Endothelial cell of umbilical vein (primary cell): Measurements from ENCODE around the gene MICAL3. TPM values are rescaled to one million over a fixed set of nuclear protein-coding genes. Genes with fewer than 3 reads are reported as not detected.

ENCODE experiments used
- BruUV-seq: library from RNA; stranded (reverse); fragments of 400-500 nt; replicated peaks from 2 replicates; lab custom pipeline; 2021; lab: Mats Ljungman, UMichigan
- CTCF ChIA-PET: fragments of 300-600, 350-600 bp; sonication (Branson Sonifier 250); formaldehyde crosslinking; loops from one replicate; lab custom pipeline; 2021; ENCODE audit warnings: antibody characterized with exemption, inconsistent platforms; lab: Charles Lee
- POLR2A ChIA-PET: fragments of 300-600, 350-600 bp; sonication (Branson Sonifier 250); formaldehyde crosslinking; loops from one replicate; lab custom pipeline; 2021; ENCODE audit warnings: antibody characterized with exemption, inconsistent platforms; lab: Charles Lee
- DNase-seq: peaks from one replicate; pipeline ENCODE4 v3.0.0-alpha.2; 2011; ENCODE audit warnings: low read depth, low spot score
- FAIRE-seq: peaks from 2 replicates; lab custom pipeline; 2011; peaks lifted over from hg19 to GRCh38; lab: Jason Lieb, UNC
- H2AFZ ChIP-seq: 2 replicates; pipeline ENCODE4 v1.6.0; 2012; ENCODE audit warnings: low read depth, low read length, control low read depth, inconsistent platforms
- H3K27ac ChIP-seq: 2 replicates; pipeline ENCODE4 v1.5.1; 2011; ENCODE audit warnings: low read depth, mild to moderate bottlenecking, control low read depth, low read length, moderate library complexity; ENCODE audit not compliant: insufficient read depth
- H3K27me3 ChIP-seq, 2 experiments: 2 replicates each; pipeline versions ENCODE4 v1.6.0 to v1.6.1; 2011; ENCODE audit warnings: low read length in 2 of 2, mixed read lengths in 1 of 2; ENCODE audit not compliant: control insufficient read depth in 2 of 2, insufficient read depth in 2 of 2
- H3K36me3 ChIP-seq, 2 experiments: 2 replicates in 1 of 2; 3 replicates in 1 of 2; pipeline ENCODE4 v1.5.1; 2011; ENCODE audit warnings: low read length in 2 of 2, mild to moderate bottlenecking in 1 of 2, moderate library complexity in 1 of 2; ENCODE audit not compliant: control insufficient read depth in 2 of 2, insufficient read depth in 2 of 2; ENCODE audit errors: extremely low read depth in 1 of 2
- H3K4me1 ChIP-seq: 3 replicates; pipeline ENCODE4 v1.5.1; 2011; ENCODE audit warnings: mild to moderate bottlenecking, low read length; ENCODE audit not compliant: control insufficient read depth, insufficient read depth; ENCODE audit errors: extremely low read depth
- H3K4me2 ChIP-seq: 2 replicates; pipeline ENCODE4 v1.6.1; 2011; ENCODE audit warnings: low read length, control low read depth, mixed read lengths; ENCODE audit not compliant: insufficient read depth
- H3K4me3 ChIP-seq, 3 experiments: fragments of 200-600 bp in 1 of 3; sonication (generic), shearing (Covaris generic) in 1 of 3; replicated peaks in 1 of 3; 2 replicates each; pipeline ENCODE4 v1.5.1; 2011 to 2016; ENCODE audit warnings: control low read depth in 3 of 3, low read length in 3 of 3, mild to moderate bottlenecking in 2 of 3, inconsistent platforms in 1 of 3, low read depth in 1 of 3, moderate library complexity in 1 of 3; ENCODE audit not compliant: insufficient read depth in 1 of 3
- H3K79me2 ChIP-seq: 2 replicates; pipeline ENCODE4 v1.6.0; 2012; ENCODE audit warnings: low read length, inconsistent platforms; ENCODE audit not compliant: control insufficient read depth, insufficient read depth
- H3K9ac ChIP-seq: replicated peaks from 2 replicates; pipeline ENCODE3; 2011; ENCODE audit warnings: low read length, control low read depth; ENCODE audit not compliant: insufficient read depth; ENCODE audit errors: extremely low read depth
- H3K9me1 ChIP-seq: replicated peaks from 3 replicates; pipeline ENCODE4 v1.6.0; 2011; ENCODE audit warnings: mild to moderate bottlenecking, low read length; ENCODE audit not compliant: control insufficient read depth, insufficient read depth; ENCODE audit errors: extremely low read depth
- H3K9me3 ChIP-seq: replicated peaks from 2 replicates; pipeline ENCODE4 v1.5.1; 2012; ENCODE audit warnings: low read length, inconsistent platforms; ENCODE audit not compliant: control insufficient read depth, insufficient read depth
- H4K20me1 ChIP-seq: replicated peaks from 2 replicates; pipeline ENCODE3; 2011; ENCODE audit warnings: mild to moderate bottlenecking, low read length; ENCODE audit not compliant: control insufficient read depth, insufficient read depth; ENCODE audit errors: extremely low read depth
- EZH2 ChIP-seq: IDR thresholded peaks from 2 replicates; pipeline ENCODE4 v1.6.1; 2012; ENCODE audit warnings: borderline replicate concordance, low read depth, mild to moderate bottlenecking, moderate library complexity, low read length, inconsistent platforms; ENCODE audit not compliant: severe bottlenecking
- FOS ChIP-seq: IDR thresholded peaks from 2 replicates; pipeline ENCODE4 v1.6.1; 2011; ENCODE audit warnings: mild to moderate bottlenecking, low read length, moderate library complexity, borderline replicate concordance; ENCODE audit not compliant: insufficient read depth
- GATA2 ChIP-seq: IDR thresholded peaks from 2 replicates; pipeline ENCODE4 v1.7.0; 2011; ENCODE audit warnings: low read depth, mild to moderate bottlenecking, moderate library complexity, mixed read lengths, low read length; ENCODE audit not compliant: insufficient read length, insufficient read depth
- JUN ChIP-seq: IDR thresholded peaks from 2 replicates; pipeline ENCODE4 v1.6.1; 2011; ENCODE audit warnings: borderline replicate concordance, low read depth; ENCODE audit not compliant: insufficient read length, insufficient read depth
- MYC ChIP-seq: IDR thresholded peaks from one replicate; pipeline ENCODE4 v1.6.1; 2011; ENCODE audit warnings: mild to moderate bottlenecking, low read depth, low read length
- POLR2A ChIP-seq: IDR thresholded peaks from 2 replicates; pipeline ENCODE4 v1.6.1; 2012; ENCODE audit warnings: low read depth, mild to moderate bottlenecking, control low read depth, low read length
- POLR2AphosphoS5 ChIP-seq: IDR thresholded peaks from 2 replicates; pipeline ENCODE4 v1.6.1; 2012; ENCODE audit warnings: low read depth, mild to moderate bottlenecking, control low read depth, low read length, moderate library complexity; ENCODE audit not compliant: insufficient read depth
- dilution Hi-C: fragments of 300-500 bp; cut with MboI; formaldehyde crosslinking; loops from one replicate; pipeline ENCODE4 v1.15.0; 2019; ENCODE audit warnings: low sequenced_read_pairs; ENCODE audit not compliant: extremely low pct_ligation_motif_present
- intact Hi-C: fragments of 100-400 bp; cut with micrococcal nuclease; formaldehyde crosslinking; loops from one replicate; pipeline ENCODE4 v1.10.0; 2022
- polyA plus RNA-seq, 4 experiments: library from polyadenylated mRNA; depleted of rRNA in 3 of 4; stranded (reverse) in 3 of 4; unstranded in 1 of 4; fragments of >200 nt; gene quantifications; 2 replicates each; pipeline versions ENCODE4 v1.2.1 to v1.2.3, GENCODE V29; 2011 to 2012; ENCODE audit warnings: missing spikeins in 1 of 4
- total RNA-seq: library from RNA; stranded (reverse); gene quantifications from 2 replicates; pipeline ENCODE4 v1.2.3, GENCODE V29; 2021
- TF ChIP-seq, protein P1 (sequence below), 2 donors: IDR thresholded peaks; 1 replicate in 1 of 2; 2 replicates in 1 of 2; pipeline ENCODE4 v1.5.1; 2011; ENCODE audit warnings: low read length in 2 of 2, mild to moderate bottlenecking in 2 of 2, moderate library complexity in 2 of 2, control low read depth in 1 of 2, inconsistent platforms in 1 of 2, low read depth in 1 of 2; ENCODE audit not compliant: insufficient read depth in 1 of 2; ENCODE audit errors: extremely low read depth in 1 of 2
- TF ChIP-seq, protein P2 (sequence below): IDR thresholded peaks from 2 replicates; pipeline ENCODE4 v1.6.1; 2011; ENCODE audit not compliant: insufficient read depth, insufficient read length

The MICAL3 gene
- total and polyA plus RNA-seq, 2 donors (not counting 3 experiments of a cell fraction or from before 2014, with no cell fraction given), result 14.5 to 63.7 TPM

DNA sequence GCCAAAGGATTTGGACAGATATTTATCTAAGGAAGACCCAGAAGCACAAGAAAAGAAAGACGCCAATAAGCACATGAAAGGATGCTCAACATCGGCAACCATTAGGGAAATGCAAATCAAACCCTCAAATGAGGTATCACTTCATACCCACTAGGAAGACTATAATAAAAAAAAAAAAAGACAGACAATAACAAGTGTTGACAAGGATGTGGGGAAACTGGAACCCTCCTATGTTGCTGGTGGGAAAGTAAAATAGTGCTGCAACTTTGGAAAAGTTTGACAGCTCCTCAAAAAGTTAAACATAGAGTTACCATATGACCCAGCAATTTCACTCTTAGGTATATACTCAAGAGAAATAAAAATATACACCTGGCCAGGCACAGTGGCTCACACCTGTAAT is 47.0 kb downstream of the MICAL3 start:
- H3K4me3 ChIP-seq, result no peak overlapping the region
- H3K79me2 ChIP-seq, result peaks cover 77% of the 10 kb centered on the region
- no peaks in the 10 kb centered on the region for H3K36me3 ChIP-seq
- no peak overlapping the region for H2AFZ ChIP-seq
- H3K4me2 ChIP-seq, result no peak overlapping the region
- H3K9me3 ChIP-seq, result no peaks in the 10 kb centered on the region
- dilution Hi-C loops (no loop called here), intact Hi-C loops (no loop called here)
- no peak for FAIRE-seq
- no peak for DNase-seq
- ChIA-PET POLR2A (no interaction called here), CTCF (no interaction called here)
- no peak overlapping the region for H3K9ac ChIP-seq
- TF ChIP-seq POLR2A, result no peak
- no peak for TF ChIP-seq EZH2
- TF ChIP-seq MYC, result no peak
- no peak for TF ChIP-seq POLR2AphosphoS5
- no peak for TF ChIP-seq JUN
- TF ChIP-seq, protein P1, sequence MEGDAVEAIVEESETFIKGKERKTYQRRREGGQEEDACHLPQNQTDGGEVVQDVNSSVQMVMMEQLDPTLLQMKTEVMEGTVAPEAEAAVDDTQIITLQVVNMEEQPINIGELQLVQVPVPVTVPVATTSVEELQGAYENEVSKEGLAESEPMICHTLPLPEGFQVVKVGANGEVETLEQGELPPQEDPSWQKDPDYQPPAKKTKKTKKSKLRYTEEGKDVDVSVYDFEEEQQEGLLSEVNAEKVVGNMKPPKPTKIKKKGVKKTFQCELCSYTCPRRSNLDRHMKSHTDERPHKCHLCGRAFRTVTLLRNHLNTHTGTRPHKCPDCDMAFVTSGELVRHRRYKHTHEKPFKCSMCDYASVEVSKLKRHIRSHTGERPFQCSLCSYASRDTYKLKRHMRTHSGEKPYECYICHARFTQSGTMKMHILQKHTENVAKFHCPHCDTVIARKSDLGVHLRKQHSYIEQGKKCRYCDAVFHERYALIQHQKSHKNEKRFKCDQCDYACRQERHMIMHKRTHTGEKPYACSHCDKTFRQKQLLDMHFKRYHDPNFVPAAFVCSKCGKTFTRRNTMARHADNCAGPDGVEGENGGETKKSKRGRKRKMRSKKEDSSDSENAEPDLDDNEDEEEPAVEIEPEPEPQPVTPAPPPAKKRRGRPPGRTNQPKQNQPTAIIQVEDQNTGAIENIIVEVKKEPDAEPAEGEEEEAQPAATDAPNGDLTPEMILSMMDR (IDR thresholded peaks at IDR 0.05; ENCODE audit: extremely low read depth in 1 of 2, insufficient read depth in 1 of 2, low read depth in 1 of 2, low read length in 2 of 2), result no peak
- TF ChIP-seq, protein P2, sequence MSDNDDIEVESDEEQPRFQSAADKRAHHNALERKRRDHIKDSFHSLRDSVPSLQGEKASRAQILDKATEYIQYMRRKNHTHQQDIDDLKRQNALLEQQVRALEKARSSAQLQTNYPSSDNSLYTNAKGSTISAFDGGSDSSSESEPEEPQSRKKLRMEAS, result no peak
- TF ChIP-seq GATA2, result no peak
- TF ChIP-seq FOS, result no peak
- peaks cover 4% of the 10 kb centered on the region for H4K20me1 ChIP-seq
- no peak overlapping the region for H3K27ac ChIP-seq
- H3K9me1 ChIP-seq, result no peaks in the 10 kb centered on the region
- no TSS peak for BruUV-seq
- no peaks in the 10 kb centered on the region for H3K27me3 ChIP-seq
- peaks cover 28% of the 10 kb centered on the region for H3K4me1 ChIP-seq
